LoVo (cell line): Measurements from ENCODE around the gene TRMU.
A peak's percentile ranks its signal among the peaks of the same experiment; 100 is the strongest.

Source experiments
- DNase-seq: peaks from one replicate; pipeline ENCODE4 v3.0.0-alpha.2; 2016; ENCODE audit warnings: low spot score

The TRMU gene

DNA sequence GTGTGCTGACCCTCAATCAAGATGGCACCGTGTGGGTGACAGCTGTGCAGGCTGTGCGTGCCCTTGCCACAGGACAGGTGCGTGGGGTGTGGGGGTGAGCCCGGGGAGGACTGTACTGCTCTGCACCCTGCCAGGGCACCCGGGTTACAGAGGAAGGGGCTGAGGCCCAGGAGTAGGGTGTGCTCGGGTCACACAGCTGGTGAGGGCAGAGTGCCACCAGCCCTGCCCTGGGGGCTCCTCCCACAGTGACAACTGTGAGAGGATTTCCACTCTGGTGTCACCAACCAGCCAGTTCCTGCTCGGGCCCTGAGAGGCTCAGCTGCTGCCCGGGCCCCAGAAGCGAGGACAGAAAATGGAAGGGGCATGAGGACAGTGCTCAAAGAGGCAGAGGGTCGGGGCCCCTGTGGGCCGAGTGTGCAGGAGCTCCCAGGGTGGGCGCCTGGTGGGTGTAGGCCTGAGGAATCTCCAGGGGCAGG, 20.5 kb downstream of the TRMU start:
- no peak for DNase-seq

DNA sequence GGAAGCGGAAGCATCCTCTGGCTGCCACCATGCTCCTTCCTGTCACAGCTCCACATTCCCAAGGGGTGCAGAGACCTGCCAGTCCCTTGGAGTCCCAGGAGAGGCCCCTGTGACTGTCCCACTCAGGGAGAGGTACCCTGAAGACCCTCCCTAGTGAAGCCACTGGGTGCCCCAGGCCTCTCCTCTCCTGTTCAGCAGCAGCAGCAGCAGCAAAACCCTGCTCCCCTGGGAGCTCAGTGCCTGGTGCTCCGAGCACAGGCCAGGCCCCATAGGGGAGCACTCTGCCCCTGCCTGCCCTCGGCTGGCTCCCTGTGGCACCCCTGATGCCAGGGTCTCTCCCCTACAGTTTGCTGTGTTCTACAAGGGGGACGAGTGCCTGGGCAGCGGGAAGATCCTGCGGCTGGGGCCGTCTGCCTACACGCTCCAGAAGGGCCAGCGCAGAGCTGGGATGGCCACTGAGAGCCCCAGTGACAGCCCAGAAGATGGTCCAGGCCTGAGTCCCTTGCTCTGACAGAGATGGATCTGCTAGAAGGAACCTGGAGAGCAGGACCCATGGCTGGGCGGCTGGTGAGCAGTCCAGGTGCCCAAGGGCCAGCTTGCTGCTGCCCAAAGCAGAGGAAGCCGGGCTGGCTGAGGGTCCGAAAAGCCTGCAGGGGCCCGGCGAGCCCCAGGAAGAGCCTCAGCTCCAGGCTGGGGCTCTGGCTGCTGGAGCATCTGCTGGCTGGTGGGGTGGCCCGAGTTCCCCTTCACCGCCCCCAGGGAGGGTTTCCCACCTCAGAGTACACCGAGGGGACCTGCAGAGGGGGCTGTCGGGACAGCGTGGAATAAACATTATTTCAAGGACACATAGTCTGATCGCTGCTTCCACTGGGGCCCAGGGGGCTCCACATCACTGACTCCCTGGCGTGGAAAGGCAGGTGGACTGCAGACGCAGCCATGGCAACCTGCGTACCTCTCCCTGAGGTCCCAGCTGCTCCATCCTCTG, 21.3 kb downstream of the TRMU start:
- DNase-seq = no peak

DNA sequence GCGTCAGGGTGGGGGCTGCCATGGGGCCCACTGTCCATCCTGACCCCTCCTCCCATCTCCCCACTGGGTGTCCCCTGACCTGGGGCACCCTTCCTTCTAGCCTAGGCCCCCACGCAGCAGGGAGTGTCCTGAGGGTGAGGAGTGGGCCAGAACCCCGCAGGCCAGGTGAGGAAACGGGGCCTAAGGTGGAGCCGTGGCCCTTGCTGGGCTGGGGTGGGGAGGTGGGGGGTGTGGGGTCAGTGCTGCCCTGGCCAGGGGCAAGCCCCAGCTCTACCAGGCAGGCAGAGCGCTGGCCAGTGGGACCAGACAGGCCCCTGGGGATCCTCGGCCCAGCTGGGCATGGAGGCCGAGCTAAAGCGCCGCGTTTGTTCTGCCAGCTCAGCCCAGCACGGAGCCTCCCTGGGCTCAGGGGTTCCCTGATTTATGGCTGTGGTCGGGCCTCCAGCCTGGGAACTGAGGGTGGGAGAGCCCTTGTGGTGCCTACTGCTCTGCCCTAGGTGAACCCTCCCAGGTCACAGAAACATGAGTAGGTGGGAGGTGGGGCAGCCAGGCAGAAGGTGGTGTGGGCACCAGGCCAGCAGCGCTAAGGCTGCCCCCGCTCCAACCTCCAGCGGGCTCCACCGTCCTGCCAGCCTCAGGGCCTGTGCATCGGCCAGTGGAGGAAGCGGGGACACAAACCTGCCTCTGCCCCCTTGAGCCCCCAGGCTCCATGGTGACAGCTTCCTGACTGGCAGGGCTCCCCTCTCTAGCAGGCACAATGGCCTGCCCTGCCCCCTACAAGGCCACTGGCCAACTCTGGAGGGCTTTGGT, 22.4 kb downstream of the TRMU start:
- no peak for DNase-seq

DNA sequence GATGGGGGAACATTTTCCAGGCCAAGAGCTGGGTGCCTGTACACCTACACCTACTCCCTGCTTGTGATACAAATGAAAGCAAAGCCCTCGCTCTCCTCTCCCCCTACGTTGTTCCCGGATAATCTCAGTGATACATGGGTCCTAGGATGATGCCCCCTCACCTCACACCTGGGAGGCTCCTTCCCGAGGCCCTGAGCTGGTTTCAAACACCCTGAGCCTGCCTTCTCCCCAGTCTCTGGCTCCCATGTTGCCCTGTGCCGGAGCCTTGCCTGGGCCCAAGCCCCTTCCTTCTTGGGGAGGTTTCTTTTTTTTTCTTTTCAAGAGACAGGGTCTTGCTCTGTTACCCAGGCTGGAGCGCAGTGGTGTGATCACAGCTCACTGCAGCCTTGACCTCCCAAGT, 23.3 kb downstream of the TRMU start:
- DNase-seq = no peak

DNA sequence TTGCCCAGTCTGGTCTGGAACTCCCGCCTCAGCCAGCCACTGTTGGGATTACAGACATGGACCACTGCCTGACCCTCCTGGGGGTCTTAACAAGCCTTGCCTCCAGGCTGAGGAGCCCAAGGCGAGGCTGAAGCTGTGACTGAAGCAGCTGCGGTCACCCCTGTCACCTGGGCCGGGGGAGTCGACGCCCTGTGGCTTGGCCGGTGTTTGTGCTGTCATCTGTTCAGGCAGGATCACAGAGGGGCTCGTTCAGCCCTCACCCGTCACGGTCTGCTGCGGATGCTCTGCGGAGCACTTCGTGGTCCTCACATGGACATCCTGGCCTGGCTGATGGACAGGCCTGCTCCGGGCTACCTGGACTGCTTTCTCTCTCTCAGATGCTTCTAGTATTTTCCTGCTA, 23.8 kb downstream of the TRMU start:
- no peak for DNase-seq

DNA sequence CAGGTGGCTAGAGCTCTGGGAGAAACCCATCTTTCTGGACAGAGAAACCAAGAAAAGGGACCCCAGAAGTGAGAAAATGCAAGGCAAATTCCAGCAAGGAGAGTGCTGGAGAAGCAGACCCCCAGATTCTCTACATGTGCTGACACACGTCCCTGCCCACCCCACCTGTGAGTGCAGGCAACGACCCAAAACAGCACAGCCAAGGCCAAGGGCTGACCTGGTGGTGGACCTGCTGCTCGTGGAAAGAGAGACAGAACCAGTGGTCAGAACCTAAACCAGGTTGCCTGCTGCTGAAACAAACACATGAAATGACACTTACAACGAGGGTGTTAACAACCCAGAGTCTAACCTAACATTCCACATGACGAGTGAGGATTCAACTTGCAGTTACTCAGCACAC, 24.6 kb downstream of the TRMU start:
- DNase-seq = no peak

DNA sequence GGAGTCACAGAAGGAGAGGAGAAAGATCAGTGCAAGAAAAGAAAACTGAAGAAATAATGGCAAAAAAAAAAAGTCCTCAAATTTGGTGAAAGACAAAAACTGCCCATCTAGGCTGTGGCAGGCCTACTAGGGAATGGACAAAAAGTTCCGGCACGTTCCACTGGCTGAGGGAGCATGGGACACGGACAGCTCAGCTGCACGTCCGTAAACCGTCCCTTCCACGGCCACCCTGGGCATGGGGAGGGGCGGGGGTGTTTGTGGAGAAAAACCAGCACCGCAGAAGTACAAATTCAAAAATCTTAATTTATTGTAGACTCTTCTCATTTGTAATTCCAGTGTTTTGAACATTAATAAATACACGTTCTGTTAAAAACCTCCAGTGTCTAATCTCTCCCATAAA, 25.4 kb downstream of the TRMU start:
- DNase-seq = no peak

DNA sequence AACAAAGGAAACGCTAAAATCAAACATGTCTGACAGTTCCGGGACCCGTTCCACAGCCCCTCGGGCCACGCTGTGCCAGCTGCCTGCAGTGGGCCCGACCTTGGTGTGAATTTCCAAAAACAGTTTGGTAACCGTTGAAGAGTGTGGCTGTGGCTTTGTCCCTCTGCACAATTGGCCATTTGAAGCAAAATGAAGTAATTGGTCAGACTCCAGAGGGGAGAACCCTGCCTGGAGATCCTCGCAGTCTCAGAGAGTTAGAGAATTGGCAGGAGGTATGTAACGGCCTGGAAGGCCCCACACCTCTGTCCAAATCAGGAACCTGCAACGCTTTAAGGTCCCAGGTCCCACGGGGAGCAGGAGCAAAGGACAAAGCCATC, 26.3 kb downstream of the TRMU start:
- no peak for DNase-seq

DNA sequence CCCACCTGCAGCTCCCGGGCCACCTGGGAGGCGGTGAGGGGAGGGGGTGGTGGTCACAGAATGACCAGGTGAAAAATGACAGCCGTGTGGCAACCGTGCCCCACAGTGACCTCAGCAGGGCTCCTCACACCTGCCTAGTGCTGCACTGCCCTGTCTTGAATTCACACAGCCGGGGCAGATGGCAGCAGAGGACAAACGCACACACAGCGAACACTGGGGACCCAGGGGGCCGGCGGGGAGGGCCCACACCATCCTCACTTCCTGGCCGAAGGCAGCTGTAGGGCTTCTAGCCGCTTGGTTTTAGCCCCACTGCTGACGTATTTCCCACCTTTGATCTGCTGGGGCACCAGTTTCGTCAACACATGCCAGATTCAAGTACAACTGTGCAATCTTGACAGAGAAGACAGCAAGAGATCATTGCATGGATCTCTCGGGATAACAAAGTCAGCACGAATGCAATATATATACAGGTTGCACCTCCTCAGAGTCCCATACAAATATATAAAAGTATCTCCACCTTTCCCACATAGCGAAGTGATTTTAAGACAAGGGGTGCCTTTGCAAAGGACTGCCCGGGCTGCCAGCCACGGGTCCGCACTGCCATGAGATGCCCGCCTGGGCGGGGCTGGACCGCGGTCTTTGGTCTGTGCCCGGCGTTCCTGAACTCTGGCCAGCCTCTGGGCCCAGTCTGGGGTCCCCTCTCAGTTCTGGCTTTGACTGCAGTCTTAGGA, 26.9 kb downstream of the TRMU start:
- no peak for DNase-seq

DNA sequence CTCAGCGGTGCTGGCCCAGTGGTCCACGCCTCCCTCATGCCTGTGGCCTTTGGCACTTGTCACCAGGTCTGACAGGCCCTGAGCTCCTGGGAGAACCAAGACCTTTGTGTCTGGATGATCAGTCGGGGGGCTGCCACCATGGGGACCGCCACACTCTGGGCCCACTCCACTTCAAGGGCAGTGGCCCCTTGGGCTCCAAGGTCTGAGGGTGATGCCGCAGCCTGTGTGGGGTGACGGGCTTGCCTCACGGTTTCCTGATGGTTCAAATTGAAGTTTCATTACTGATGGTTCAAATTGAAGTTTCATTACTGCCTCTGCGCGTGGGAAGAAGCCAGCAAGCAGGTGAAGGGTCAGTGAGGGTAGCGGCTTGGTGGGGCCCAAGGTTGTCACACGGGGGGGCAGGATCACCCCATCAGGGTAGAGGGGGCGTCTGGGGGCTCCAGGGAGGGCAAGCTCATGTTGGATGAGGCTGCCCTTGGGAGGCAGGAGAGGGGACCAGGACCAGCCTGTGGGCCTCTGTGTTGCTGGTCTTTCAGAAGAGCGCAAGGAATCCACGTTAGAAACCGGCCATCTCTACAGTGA, 27.5 kb downstream of the TRMU start:
- no peak for DNase-seq

DNA sequence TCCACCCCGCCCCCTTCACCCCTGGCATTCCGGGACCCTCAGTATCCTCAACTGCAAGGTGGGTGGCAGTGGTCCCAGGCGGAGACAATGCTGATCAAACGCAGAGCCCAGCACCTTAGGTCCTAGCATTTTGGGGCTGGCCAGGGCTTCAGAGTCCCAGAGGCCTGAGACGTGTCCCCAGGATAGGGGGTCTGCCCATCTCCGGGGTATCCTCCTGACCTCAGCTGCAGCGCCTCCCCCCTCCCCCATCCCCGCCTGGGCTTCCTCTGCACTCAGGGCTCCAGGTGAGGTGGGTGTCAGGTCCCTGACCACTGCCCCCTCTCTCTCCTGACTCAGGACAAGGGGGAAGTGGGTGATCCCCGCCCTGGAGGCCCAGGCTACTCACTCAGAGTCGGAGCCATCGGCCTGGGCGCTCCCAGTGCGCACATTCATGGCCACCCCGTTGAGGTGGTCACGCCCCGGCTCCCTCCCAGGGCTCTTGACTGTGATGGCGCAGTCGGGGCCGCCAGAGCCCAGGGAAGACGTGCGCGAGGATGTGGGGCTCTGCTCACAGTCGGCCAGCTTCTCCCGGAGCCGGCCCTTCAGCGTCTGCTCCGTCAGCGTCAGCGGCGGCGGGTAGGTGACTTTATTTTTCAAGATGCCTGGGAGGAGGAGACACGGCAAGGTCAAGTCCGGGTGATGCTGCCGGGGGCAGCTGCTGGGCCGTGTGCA, 28.3 kb downstream of the TRMU start:
- DNase-seq = no peak

DNA sequence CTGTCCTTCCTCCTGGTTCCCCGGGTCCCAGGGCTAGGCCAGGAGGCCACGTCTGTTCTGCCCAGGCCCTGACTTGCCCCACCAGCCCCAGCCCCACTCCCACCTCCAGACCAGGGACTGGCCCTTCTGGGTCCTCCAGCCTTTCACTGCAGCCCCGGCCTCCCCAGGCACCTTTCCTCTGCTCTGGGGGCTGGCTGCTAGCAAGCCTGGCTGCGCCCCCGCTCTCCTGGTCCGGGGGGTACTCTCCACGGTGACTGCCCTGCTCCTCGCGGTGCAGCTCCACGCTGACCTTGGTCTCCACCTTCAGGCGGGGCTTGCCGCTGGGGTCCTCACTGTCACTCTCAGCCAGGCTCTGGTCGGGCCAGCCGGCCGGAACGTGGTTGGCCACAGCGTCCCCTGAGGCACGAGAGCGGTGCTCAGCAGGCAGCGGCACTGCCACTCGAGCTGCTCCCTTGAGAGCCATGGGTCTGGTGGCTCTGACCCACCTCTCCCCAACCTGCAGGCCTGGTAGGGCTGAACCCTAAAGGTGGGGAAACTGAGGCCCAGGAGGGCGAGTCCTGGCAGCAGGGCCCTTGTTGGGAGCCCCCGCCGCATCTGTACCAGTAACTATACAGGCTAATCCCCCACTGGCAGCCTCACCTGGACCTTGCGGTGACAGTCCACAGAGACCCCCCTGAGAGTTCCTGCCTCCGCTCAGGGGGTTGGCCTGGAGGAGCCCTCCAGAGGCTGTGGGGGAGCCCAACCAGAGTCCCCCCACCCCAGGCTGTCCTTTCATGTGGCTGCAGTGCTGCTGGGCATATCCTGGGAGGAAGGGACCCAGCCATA, 29.0 kb downstream of the TRMU start:
- DNase-seq = no peak

DNA sequence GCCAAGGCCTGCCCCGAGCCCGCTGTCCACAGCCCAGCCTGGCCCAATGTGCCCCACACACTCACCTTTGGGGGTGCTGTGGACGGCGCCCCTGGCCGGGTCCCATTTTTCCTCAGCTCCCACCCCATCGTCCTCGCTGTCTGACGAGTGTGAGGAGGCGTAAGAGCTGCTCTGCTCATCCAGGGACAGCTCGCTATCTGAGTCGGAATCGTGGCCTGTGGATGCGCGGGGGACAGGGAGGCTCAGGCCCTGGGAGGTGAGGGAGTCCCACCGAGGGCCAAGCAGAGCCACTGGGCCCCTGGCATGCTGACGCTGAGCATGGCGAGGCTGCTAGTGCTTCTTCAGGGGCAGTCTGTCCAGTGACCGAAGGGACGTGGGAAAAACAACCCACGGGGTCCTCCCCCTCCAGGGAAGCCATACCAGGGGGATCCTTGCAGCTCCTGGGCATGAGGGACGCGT, 29.7 kb downstream of the TRMU start:
- DNase-seq = no peak

DNA sequence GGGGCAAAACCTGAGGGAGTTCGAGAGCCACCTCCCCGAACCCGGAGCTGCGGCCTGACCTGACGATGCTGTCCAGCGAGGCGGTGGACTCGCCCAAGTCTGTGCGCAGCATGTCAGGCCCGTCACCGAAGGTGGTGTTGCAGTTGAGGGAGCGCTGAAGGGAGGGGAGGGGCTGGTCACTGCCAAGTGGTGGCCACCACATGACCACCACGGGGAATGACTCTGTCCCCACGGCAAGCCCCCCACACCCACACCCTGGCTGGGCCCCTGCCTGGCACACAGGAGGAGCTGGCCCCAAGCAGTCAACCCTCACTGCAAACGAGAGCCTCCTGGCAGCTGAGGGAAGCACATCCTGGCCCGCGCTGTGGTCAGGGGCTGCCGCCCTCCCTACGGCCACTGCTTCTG, 30.8 kb downstream of the TRMU start:
- DNase-seq = no peak

DNA sequence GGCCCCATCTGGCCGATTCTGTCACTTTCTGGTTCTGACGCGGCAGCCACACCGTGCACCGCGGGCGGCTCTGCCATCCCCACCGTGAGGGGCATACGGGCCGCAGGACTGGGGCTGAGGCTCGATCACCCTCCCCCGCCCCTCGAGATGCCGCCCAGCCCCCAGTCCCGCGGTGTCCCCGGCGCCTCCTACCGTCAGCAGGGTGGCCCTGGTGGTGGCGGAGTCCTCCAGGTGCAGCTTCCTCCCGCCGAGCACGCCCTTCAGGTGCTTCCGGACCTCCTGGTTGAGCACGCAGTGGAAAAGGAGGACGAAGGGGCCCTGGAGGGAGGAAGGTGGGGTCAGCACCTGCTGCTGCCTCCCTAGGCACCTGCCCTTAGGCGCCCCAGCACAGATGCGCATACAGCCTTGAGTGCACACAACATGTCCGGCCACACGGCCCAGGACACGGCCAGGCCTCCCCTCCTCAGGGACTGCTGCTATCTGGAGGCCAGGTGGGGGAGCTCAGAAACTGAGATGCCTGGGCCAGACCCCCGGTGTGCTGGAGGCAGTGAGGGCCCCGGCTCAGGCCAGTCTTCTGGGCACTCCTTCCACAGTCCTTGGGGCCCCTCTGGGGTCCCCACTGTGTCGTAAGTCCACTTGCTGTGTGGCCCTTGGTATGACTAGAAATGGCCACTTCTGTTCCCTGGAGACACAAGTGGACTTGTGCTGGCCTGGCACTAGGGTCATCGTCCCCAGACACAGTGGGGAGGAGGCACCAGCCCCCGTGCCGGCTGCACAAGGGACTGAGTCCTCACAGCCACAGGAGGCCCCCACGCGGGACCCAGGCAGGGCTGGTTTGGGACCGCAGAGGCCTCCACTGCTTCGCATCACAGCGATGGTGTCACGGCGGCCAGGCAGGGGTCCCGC, 31.5 kb downstream of the TRMU start:
- no peak for DNase-seq

DNA sequence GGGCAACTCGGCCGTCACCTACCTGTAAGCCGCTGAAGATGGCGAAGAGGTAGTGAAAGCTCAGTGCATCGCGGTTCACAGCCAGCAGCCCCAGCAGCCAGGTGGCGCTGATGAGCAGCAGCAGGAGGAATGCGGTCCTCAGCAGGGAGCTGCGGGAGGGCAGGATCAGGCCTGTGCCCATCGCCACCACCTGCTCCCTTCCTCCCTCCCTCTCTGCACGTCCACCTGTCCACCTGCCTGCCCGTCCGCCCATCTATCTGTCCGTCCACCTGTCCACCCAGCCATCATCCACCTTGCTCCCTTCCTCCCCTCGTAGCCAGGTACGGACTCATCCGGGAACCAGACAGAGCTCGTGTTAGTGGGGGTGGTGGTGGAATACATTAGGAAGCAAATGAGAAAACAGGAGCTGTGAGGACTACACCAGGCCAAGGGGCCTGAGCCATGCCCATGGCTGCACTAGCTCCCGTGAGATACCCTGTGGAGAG, 32.2 kb downstream of the TRMU start:
- peak; percentile 44 for DNase-seq

DNA sequence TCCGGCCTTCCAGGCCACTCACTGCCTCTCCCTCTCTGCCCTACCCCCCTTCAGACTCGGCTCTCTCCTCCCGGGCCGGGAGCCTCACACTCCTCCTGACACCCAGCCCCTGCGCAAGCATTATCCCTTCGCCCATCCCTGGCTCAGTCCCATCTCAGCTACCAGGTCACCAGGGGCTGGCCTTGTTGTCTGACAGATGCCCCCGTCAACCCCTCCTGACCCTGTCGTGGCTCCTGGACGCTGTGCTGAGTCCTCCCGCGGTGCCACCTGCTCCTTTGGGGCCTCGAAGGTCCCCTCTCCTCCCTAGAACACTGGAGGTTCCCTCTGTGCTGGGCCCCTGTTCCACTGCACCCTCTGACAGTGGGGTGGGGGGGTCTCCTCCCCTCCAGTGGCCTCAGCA, 32.9 kb downstream of the TRMU start:
- no peak for DNase-seq

DNA sequence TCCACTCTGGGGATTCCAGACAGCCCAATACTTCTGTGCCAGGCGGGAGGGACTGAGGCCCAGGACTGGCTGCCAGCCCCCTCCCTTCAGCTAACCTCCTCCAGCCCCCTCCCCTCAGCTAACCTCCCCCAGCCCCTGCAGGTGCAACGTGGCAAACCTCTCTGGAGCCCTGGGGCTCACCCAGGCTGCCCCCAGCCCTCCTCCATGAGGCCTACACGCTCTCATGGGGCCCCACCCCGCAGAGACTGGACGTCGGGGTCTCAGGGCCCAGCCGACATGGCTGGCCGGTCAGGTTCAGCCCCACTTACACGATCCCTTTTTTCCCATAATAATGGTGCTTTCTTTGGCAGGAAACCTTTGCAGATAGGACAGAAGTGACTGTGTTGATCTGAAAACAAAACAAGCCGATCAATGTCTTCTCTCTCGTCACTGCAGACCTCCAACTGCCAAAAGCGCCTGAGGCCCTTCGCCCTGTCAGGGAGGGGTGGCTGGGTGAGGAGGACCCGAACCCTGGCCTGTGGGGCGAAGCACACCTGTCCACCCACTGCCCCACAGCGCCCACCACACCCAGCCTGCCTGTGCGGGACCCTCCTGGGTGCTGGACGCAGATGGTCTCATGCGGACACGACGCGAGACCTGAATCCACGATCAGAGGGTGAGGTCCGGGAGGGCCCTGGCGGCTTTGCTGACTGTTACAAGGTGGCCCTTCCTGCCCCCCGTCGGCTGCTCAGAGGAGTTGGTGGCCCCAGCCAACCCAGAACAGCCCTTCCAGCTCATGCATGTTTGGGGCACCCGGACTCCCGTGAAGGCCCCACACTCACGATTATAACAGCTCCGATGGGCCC, 33.6 kb downstream of the TRMU start:
- DNase-seq = no peak
